ENCODE results near the gene KNOP1. TPM values are rescaled to one million over a fixed set of nuclear protein-coding genes. Genes with fewer than 3 reads are reported as not detected.

KNOP1 gene
- total RNA-seq, 4 donors from 2014 or later: 5.7 to 19.4 (median 13.8) TPM

DNA sequence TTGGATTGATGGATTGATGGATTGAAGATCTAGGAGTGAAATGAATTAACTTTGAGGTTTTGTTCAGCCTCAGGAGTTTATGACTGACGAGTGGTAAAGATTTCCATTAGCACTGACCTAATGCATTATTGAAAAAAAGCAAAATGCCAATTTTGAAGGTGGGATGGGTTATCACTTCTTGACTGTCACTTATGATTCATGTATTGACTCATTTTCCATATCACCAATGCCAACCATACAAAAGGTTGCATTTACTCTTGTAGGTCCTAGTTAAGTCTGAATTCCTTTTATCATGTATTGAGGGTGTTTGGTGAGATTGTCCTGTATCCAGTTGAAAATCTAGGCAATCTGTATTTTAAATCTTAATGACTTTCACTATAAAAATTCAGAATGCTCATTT is 57.6 kb downstream of the KNOP1 start:
- TF ChIP-seq, protein P1, sequence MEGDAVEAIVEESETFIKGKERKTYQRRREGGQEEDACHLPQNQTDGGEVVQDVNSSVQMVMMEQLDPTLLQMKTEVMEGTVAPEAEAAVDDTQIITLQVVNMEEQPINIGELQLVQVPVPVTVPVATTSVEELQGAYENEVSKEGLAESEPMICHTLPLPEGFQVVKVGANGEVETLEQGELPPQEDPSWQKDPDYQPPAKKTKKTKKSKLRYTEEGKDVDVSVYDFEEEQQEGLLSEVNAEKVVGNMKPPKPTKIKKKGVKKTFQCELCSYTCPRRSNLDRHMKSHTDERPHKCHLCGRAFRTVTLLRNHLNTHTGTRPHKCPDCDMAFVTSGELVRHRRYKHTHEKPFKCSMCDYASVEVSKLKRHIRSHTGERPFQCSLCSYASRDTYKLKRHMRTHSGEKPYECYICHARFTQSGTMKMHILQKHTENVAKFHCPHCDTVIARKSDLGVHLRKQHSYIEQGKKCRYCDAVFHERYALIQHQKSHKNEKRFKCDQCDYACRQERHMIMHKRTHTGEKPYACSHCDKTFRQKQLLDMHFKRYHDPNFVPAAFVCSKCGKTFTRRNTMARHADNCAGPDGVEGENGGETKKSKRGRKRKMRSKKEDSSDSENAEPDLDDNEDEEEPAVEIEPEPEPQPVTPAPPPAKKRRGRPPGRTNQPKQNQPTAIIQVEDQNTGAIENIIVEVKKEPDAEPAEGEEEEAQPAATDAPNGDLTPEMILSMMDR (IDR thresholded peaks at IDR 0.05; ENCODE audit: low read depth): no peak

DNA sequence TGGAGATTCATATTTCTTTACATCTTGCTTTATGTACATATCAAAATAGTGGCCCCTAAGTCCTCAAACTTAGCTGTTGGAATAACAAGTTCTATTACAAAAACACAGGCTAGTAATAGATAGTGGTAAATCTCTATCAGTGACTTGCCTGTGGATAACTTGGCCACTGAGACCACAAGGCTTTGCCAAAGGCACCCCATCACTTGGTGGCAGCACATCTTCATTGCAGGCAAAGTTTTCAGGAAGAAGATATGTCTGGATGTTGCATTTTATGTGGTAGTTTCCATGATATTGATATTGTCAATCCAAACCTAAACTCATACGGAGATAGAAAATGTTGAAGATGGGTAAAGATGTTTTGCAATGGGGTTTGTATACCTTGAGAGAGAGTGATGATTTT is 58.5 kb downstream of the KNOP1 start:
- TF ChIP-seq, protein P1 (IDR thresholded peaks at IDR 0.05; ENCODE audit: low read depth): no peak

DNA sequence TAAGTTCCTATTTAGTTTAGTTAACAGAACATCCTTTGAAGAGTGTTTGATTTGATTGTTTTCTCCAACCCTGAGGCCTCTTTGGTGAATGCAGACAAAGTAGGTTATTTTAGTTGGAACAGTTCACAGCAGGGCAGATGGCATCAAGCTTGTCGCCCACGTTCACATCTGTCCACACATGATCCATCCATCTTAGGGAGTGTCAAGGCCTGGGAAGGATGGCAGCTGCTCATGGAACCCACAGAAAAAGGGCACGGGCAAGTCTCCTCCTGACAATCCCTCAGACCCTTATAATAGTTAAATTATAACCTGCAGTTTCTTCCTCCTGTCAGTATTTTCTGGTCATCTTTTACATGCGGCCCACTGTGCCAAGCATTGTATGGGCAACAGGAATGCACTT is 60.2 kb downstream of the KNOP1 start:
- TF ChIP-seq, protein P1 (IDR thresholded peaks at IDR 0.05; ENCODE audit: low read depth): no peak

DNA sequence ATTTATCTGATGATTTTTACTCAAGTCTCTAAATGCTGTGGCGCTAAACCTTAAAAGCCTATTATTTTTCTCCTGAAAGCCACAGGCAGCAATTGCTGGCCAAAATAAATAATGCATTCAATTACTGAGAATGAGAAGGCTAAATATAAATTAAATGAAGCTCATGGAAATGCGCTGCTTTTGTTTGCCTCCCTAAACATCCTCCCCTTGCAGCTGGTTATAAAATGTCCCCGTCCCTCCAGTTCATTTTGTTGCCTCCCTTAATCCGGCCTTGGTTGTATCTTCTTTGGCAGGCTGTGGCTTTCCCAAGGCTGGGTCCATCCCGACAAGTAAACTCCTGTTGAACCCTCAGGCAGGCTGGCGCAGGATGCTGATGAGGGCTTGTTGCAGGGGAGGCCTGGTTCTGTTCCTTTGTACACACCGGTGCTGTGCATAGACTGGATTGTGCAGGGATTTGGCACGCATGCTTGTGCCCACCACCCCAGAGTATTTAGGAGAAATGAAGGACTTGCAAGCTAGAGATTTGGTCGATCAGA is 62.7 kb downstream of the KNOP1 start:
- TF ChIP-seq, protein P1 (IDR thresholded peaks at IDR 0.05; ENCODE audit: low read depth): no peak

DNA sequence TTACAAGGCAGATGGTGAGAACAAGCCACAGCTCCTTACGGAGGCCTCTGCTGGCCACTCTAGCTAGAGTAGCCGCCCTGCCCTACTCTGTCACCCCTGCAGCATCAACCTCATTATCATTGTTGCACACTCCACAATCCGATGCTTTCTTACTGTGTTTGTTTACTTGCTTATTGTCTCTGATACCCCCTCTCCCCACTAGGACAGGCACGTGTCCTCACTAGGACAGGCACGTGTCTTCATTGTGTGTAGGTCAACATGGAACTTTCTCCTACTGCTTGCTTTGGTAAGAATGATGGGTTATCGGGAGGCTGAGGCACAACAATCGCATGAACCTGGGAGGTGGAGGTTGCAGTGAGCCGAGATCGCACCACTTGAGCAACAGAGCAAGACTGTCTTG is 63.9 kb downstream of the KNOP1 start:
- TF ChIP-seq, protein P1 (IDR thresholded peaks at IDR 0.05; ENCODE audit: low read depth): no peak

Other genes starting within 250 kb of the KNOP1 start
- gene GDE1, start 196.1 kb downstream of the KNOP1 start, total RNA-seq: 10 to 100 TPM; 63.3 to 86.3 (median 74.5) TPM
- 10 to 100 TPM; 10.7 to 18.8 (median 14.5) TPM for gene CCP110, start 194.3 kb downstream of the KNOP1 start, total RNA-seq
- 10 to 100 TPM; 29.2 to 55.8 (median 44.9) TPM for gene VPS35L, start 162.5 kb downstream of the KNOP1 start, total RNA-seq
- 10 to 100 TPM; 16.7 to 37.0 (median 26.9) TPM for gene IQCK, start within 50 bp of the KNOP1 start, total RNA-seq
- 10 to 100 TPM; 10.8 to 44.8 (median 24.0) TPM for gene GPRC5B, start 166.6 kb upstream of the KNOP1 start, total RNA-seq